Thoracic aorta (tissue), 2 donors: ENCODE measurements around the gene PITPNB. TPM values are rescaled to one million over a fixed set of nuclear protein-coding genes. Genes with fewer than 3 reads are reported as not detected.

Source experiments
- ATAC-seq: fragments of 150-250 bp; one replicate; pipeline ENCODE4 v1.8.0; 2017; ENCODE audit warnings: low read depth; ENCODE audit not compliant: insufficient number of reproducible peaks, low FRiP score
- DNase-seq: peaks from one replicate; pipeline ENCODE4 v3.0.0-alpha.2; 2020; ENCODE audit warnings: low spot score
- H3K27ac ChIP-seq, 2 donors: fragments of 200-600 bp; sonication (generic); 1 replicate in 1 of 2; 2 replicates in 1 of 2; pipeline ENCODE4 v1.5.1; 2016; ENCODE audit warnings: mild to moderate bottlenecking in 2 of 2, moderate library complexity in 2 of 2
- H3K27me3 ChIP-seq: fragments of 200-600 bp; sonication (generic); replicated peaks from 2 replicates; pipeline ENCODE4 v1.6.0; 2016; ENCODE audit warnings: mild to moderate bottlenecking; ENCODE audit not compliant: insufficient read depth
- H3K36me3 ChIP-seq: fragments of 200-600 bp; sonication (generic); one replicate; pipeline ENCODE4 v1.5.1; 2016
- H3K4me1 ChIP-seq, 2 donors: fragments of 200-600 bp; sonication (generic); 1 replicate in 1 of 2; 2 replicates in 1 of 2; pipeline versions ENCODE4 v1.5.1 to v1.6.0; 2016; ENCODE audit warnings: low read depth in 2 of 2, mild to moderate bottlenecking in 1 of 2; ENCODE audit not compliant: control insufficient read depth in 1 of 2
- H3K4me3 ChIP-seq: fragments of 200-600 bp; sonication (generic); 2 replicates; pipeline ENCODE4 v1.5.1; 2016; ENCODE audit warnings: mild to moderate bottlenecking
- H3K9me3 ChIP-seq: fragments of 200-600 bp; sonication (generic); 2 replicates; pipeline ENCODE4 v1.5.1; 2016
- CTCF ChIP-seq: fragments of 200-600 bp; sonication (generic); IDR thresholded peaks from one replicate; pipeline ENCODE4 v1.5.1; 2019; ENCODE audit warnings: antibody characterized with exemption
- total RNA-seq, 2 donors: library from RNA; depleted of rRNA; stranded (reverse); fragments of >200 nt; gene quantifications; one replicate each; pipeline versions ENCODE4 v1.1.0 to v1.2.3, GENCODE V29; 2016

PITPNB gene
- total RNA-seq, 2 donors from 2014 or later, result 42.2 to 111 TPM

DNA sequence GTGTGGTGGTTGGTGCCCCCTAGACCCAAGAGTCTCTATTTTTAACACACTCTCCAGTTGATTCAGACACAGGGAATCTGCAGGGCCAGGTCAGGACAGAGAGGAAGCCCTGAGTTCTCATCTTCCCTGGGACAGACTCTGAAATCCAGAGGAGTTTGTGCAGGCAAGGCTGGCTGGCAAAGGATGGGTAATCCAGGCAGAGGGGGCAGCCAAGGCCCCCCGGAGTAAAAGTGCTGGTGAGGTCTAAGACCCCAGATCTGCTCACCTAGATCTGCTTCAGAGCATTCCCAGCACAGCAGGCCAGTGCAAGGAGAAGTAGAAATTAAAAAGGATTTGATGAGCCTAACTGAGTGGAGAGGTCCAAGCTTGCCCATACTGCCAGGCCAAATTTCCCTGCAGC is 76.9 kb downstream of the PITPNB start:
- Histone ChIP-seq H3K27ac (no peak overlapping the region), H3K4me3 (no peak overlapping the region), H3K9me3 (no peaks in the 10 kb centered on the region), H3K27me3 (no peaks in the 10 kb centered on the region), H3K36me3 (peaks cover 6% of the 10 kb centered on the region), H3K4me1 (peaks cover 6 to 14% of the 10 kb centered on the region in 2 donors)
- DNase-seq (no peak), ATAC-seq (no peak)
- no peak for TF ChIP-seq CTCF

- Histone ChIP-seq H3K27me3 (no peaks in the 10 kb centered on the region), H3K4me3 (no peak overlapping the region), H3K4me1 (peaks cover 6 to 14% of the 10 kb centered on the region in 2 donors), H3K36me3 (no peaks in the 10 kb centered on the region), H3K9me3 (no peaks in the 10 kb centered on the region), H3K27ac (no peak overlapping the region)
- TF ChIP-seq CTCF, result no peak
- DNase-seq, result no peak
- no peak for ATAC-seq
These were observed 78.6 kb downstream of the PITPNB start for GRCh38 chr22:27840436-27840835.

GRCh38 chr22:27839057-27839660 is 79.9 kb downstream of the PITPNB start:
- no peaks in the 10 kb centered on the region for H3K36me3 ChIP-seq
- H3K4me3 ChIP-seq, result no peak overlapping the region
- ATAC-seq (no peak), DNase-seq (no peak)
- H3K9me3 ChIP-seq, result no peaks in the 10 kb centered on the region
- no peak for TF ChIP-seq CTCF
- H3K27ac ChIP-seq, result no peak overlapping the region
- no peaks in the 10 kb centered on the region for H3K27me3 ChIP-seq
- peaks cover 6 to 14% of the 10 kb centered on the region in 2 donors for H3K4me1 ChIP-seq

DNA sequence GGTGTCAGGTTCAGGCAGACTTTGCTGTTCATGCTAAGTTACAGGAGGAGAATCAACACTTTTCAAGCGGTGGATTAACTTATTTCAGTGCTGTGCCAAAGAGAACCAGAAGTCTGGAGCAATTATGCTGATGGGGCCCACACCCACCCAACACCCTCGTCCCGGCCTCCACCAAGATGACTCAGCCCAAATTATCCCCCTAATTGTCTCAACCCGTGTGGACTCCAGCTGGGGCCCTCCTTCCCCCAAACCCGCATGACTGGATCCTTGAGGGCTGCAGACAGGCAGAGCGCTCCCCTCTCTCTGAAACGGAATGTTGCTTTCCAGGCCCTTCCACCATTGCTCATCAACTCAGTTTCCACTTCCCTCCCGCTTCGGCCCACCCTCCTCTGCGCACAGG is 82.9 kb downstream of the PITPNB start:
- Histone ChIP-seq H3K27ac (no peak overlapping the region), H3K36me3 (no peaks in the 10 kb centered on the region), H3K27me3 (no peaks in the 10 kb centered on the region), H3K4me3 (no peak overlapping the region), H3K9me3 (no peaks in the 10 kb centered on the region), H3K4me1 (no peaks in the 10 kb centered on the region)
- ATAC-seq (no peak), DNase-seq (no peak)
- no peak for TF ChIP-seq CTCF

DNA sequence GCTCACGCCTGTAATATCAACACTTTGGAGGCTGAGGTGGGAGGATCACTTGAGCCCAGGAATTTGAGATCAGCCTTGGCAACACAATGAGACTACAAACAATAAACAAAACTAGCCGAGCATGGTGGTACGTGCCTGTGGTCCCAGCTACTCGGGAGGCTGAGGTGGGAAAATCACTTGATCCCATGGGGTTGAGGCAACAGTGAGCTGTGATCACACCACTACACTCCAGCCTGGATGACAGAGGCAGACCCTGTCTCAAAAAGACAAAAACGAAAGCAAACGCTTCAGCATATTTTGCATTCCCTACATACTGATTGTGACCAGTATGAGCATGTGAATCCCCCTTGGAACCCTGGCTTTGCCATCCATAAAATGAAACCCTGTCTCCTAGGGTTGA is 83.6 kb downstream of the PITPNB start:
- Histone ChIP-seq H3K27me3 (no peaks in the 10 kb centered on the region), H3K9me3 (no peaks in the 10 kb centered on the region), H3K27ac (no peak overlapping the region), H3K4me3 (no peak overlapping the region), H3K4me1 (no peaks in the 10 kb centered on the region), H3K36me3 (no peaks in the 10 kb centered on the region)
- DNase-seq, result no peak
- no peak for TF ChIP-seq CTCF
- ATAC-seq, result no peak
